GM19395 (cell line): ENCODE data around the gene SRRM3.
"Not testable (repeated sequence)": the region's sequence is repeated elsewhere in the genome, so short reads cannot be mapped to it uniquely, and the experiment has no call there.

Experiments used
- ATAC-seq: cut with Tn5 transposase; IDR thresholded peaks from one replicate; pipeline ENCODE4 v1.9.1; 2021; ENCODE audit warnings: mild to moderate bottlenecking, moderate library complexity; ENCODE audit not compliant: unreplicated experiment

Gene SRRM3, protein sequence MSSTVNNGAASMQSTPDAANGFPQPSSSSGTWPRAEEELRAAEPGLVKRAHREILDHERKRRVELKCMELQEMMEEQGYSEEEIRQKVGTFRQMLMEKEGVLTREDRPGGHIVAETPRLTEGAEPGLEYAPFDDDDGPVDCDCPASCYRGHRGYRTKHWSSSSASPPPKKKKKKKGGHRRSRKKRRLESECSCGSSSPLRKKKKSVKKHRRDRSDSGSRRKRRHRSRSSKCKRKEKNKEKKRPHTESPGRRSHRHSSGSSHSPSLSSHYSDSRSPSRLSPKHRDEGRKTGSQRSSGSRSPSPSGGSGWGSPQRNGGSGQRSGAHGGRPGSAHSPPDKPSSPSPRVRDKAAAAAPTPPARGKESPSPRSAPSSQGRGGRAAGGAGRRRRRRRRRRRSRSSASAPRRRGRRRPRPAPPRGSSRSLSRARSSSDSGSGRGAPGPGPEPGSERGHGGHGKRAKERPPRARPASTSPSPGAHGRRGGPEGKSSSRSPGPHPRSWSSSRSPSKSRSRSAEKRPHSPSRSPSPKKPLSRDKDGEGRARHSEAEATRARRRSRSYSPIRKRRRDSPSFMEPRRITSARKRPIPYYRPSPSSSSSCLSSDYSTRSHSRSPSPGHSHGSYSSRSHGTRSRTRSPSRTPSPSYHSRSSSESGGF

DNA sequence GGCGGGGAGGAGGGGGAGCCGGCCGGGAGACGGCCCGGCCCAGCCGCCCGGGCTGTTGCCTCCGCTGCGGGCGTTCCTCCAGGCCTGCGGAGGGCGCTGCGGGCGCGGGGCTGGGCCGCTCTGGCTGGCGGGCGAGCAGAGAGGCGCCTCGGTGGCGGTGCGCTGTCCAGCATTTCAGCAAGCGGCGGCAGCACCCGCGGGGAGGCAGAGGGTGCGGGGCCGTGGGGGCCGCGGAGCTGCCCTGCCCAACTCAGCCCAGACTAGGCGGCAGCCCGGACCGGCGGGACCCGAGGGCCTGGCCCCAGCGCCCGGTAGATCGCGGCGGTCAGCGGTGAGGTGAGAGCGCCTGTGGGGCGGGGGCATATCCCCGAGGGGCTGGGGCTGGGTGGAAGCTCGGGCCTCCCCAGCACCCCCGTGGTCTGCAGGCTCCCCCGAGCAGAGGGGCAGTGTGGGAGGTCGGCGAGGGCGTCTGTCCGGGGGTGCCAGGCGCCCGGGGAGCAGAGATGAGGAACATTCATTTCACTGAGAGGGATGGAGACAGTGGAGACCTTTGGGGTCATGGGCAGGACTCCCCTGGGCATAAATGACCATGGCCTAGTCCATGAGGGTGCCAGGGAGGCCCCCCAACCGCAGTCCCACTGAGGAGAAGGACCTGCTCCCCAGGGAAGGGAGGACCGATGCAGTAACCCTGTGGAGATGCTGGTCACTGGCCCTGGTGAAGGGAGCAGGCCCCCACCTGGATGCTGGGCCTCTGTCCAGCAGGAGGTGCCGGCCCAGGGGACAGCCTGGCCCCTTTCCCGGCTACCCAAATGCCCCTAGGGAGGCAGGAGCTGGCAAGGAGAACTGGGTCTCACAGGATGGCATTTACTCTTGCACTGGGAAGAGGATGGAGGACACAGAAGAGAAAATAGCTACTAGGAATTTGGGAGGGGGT is at the start of gene SRRM3:
Gene SRRM3, plus strand, starts transcription at position 165 of the 934 bp plus-strand sequence. CDS start 33,171 bp downstream, outside the sequence.
- ATAC-seq = no peak

DNA sequence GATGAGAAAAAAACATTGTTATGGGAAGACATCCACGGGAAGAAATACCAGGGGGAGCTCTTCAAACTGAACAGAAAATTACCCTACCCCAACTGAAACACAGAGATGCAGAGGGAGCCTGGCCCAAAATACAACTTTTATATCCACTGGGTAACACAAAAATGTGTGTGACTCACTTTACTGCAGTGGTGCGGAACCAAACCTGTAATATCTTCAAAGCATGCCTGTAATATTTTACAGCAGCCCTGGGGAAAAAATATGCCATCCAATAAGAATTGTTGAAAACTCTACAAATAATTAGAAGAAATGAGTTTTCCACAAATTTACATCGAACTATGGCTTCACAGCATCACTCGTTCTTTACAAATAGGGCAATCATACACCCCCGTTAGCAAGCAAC is 49.8 kb upstream of the SRRM3 start:
- no peak for ATAC-seq

DNA sequence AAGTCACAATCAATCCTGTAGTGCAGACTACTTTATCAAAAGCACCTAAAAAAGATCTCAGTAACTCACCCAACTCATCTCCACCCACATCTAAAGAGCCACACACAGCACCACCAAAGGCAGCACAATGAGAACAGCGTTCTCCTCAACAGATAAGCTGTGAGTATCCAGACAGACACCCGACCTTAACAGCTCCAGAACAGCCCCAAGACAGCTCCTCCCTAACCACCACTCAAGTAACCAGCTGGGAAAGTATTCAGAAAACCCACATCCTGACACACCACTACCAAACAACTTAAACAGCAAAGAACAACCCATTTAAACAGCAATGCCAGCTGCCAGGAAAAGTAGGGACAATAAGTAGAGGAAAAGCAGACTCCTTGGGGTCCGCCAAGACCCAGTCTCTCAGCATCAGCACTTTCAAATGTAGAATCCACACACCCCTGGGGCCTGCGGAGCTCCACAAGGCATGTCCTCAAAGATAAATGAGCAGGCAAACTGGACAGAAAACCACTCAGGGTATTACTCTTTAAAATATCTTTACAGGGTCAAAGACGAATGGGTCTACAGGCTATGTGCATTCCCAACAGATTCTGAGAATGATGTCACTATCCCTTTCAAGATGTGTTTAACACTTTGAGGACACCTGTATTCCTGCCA is 48.0 kb upstream of the SRRM3 start:
- not testable (repeated sequence) for ATAC-seq

DNA sequence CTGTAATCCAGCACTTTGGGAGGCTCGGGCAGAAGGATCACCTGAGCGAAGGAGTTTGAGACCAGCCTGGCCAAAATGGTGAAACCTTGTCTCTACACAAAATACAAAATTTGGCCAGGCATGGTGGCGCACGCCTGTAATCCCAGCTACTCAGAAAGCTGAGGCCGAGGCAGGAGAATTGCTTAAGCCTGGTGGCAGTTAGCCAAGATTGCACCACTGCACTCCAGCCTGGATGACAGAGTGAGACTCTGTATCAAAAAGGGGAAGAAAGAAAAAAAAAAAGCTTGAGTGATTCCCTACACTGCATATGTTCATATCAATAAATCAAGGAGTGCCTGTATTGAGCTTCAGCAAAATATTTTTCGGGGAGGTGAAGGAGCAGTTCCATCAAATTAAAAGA is 45.8 kb upstream of the SRRM3 start:
- no peak for ATAC-seq

DNA sequence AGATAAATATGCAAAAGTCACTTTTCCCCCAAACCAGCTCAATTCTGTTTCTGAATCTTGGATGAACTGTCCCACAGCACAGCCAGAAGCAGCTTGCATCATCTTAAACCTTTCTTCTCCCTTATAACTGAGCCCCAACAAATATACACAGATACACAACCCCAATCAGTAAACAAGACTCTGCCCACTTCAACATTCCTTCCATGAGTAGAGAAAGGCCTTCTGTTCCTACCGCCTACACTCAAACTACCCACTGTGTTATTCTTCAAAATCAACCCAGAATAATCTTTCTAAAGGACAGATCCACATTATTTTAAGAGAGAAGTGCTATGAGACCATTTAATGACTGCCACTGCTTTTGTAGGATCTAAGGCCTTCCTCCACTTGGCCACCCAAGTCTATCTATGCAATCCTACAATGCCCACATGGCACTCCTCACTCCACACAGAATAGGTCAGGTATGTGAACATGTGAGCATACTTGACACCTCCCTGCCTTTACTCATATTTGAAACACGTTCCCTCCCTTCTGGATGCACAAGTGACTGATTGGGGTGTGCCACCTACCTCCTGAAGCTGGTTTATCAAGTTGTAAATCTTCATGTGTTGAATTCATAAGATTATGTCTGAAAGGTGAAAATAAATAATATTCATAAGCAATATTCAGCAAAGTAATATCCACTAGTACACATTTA is 44.6 kb upstream of the SRRM3 start:
- not testable (repeated sequence) for ATAC-seq

DNA sequence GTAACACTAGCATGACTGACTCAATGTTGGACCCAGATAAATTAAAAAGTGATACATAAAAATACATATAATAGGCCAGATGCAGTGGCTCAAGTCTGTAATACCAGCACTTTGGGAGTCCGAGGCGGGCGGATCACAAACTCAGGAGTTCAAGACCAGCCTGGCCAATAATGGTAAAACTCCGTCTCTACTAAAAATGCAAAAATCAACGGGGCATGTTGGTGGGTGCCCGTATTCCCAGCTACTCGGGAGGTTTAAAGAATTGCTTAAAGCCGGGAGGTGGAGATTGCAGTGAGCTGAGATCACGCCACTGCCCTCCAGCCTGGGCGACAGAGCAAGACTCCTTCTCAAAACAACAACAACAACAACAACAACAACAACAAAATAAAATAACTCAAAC is 43.3 kb upstream of the SRRM3 start:
- ATAC-seq = not testable (repeated sequence)

DNA sequence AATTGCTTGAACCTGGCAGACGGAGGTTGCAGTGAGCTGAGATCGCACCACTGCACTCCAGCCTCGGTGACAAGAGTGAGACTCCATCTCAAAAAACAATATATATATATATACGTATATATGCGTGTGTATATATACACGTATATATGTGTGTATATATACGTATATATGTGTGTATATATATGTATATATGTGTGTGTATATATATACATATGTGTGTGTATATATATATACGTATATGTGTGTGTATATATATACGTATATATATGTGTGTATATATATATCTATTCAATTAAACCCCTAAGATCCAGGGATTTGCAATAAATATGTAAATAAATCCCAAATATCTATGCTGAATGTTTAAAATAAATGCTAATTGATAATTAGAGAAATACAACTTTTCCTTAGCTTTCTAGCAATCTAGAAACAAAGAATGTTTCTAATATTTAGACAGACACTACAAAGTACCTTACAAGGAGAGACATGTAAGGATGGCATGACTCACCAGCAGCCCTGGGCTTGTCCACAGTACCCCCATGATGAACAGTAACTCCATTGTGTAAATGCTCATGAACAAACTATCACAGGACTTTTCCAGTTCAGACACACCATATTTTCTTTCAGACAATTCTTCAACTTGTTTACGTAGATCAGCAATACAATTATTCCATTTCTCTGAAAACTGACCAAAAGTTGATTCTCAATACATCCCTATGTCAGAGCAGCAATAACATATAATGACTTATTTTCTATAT is 39.1 kb upstream of the SRRM3 start:
- ATAC-seq = not testable (repeated sequence)

DNA sequence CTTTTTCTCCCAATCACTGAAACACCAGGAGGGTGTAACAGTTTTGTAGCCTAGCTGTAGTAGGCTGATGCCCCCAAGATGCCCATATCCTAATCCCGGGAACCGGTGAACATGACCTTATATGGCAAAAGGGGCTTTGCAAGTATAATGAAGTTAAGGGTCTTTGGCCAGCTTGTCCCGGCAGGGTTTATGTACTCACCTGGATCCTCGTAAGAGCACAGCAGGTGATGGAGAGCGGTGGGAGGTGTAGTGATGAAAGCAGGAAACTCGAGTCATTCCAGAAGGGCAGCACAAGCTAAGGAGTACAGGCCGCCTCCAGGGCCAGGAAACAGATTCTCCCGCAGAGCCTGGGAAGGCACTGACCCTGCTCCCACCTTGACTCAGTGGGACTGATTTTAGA is 37.9 kb upstream of the SRRM3 start:
- ATAC-seq = not testable (repeated sequence)

DNA sequence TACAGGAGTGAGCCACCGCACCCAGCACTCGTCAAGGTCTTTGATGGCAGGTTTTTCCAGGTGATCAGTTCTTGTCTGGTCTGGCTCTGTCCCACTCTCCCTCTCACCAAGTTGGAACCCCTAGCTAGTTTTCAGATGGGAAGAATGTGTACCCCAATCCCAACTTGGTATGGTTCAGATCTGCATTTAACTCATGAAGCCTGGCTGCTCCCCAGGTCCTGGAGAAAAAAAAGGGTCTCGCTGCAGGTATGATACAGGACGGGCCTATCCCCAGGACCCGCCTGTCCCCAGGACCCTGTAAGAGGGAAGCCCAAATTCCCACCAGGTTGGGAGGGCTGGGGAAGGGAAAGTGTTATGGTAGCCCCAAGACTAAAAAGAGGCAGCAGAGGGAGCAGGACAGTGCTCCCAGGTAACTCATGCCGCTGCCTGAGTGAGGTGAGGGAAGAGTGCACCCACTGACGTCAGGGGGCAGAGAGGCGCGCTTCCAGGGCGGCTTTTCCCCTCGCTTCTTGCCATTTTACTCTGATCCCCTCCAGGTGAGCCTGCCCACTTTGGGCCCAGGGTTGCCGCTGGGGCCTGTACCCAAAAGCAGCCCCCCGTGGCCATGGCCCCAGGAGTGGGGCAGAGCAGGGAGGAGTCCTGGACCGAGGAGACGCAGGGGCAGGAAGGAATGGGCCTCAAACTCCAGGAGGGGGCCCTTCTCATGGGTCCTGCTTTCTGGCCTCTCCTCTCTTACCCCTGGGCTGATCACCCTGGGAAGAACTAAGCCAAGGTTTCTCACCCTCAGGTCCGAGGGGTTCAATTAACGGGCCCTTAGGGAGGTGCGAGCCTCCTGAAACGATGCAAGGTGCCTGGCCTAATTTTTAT is 36.4 kb upstream of the SRRM3 start:
- no peak for ATAC-seq

DNA sequence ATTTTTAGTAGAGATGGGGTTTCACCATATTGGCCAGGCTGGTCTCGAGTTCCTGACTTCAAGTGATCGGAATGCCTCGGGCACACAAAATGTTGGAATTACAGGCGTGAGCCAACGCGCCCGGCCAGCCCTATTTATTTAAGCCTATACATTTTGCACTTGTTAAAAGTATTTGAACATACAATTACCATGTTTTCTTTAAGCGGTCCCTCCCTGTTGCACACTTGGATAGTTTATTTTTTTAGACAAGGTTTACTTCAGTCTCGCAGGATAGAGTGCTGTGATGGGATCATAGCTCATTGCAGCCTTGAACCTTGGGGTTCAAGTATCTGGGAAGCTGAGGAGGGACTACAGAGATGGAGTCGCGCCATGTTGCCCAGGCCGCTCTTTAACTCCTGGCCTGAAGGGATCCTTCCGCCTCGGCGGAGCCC is 35.7 kb upstream of the SRRM3 start:
- no peak for ATAC-seq

DNA sequence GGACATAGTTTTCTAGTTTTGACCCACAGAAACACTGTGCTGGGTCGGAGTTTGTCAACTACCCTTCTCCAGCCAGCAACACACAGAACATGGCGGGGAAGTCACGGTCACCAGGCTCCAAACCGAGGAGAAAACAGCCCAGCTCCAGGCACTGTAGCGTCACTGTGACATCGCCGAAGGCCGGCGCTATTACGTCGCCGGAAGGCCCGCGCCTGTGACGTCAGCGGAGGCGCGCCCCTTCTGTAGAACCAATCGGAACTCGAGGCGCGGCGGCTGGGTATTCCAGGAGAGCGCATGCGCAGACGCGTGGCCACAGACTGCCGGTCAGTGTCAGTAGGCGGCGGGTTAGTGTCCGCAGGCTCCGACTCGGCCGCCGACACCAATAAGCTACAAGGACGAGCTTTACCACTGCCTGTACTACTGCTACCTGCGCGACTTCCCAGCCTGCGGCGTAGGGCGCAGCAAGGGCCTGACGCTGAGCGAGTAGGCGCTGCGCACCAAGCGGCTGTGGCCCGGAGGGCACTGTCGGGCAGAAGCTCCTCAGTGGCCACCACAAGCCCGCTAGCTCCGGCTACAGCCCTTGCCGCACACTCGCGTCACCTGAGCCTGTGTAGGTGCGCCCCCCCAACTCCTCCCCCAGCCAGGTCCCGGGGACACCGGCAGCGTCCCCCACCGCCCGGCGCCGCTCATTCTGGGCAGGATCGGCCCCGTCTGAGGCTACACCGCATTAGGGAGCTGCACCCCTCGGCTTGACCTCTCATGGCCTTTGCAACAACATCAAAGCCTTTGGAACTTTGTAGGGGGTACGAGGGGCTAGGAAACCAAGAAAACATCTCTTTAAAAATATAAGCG is 35.1 kb upstream of the SRRM3 start:
- ATAC-seq = peak; percentile 89

DNA sequence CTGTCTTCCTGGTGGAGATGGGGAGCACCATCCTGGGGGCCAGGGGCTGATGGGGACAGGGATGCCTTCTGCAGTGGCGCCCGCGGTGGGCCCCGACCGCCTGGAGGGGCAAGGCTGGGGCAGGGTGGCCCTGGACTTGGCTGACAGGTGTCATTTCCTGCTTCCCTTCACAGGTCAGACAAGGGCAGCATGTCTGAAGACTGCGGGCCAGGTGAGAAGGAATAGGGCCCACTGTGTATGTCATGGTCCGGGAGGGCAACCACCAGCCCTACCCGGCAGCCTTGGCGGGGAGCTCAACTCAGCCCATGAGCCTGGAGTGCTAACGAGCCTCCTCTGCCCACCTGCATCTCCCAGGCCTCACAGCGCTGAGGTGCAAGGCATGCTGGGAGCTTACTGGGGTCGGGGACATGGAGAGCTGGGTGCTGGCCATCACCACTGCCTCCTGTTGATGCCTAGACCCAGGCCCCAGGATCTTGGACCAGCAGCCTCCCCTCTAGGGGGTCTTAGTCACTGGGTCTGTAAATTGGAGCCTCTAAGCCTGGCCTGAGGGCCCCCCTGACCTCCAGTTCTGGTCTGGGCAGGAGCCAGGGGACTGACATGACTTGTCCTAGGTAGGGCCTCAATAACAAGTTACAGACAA is 28.0 kb upstream of the SRRM3 start:
- ATAC-seq = no peak

DNA sequence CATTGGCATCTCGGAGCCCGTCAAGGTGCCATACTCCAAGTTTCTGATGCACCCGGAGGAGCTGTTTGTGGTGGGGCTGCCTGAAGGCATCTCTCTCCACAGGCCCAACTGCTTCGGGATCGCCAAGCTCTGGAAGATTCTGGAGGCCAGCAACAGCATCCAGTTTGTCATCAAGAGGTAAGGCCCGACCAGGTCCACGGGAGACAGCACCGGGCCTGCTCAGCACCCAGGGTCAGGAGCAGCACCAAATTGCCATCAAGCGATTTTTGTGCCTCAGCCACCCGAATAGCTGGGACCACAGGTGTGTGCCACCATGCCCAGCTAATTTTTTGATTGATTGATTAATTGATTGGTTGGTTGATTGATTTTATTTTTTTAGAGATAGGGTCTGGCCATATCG is 24.7 kb upstream of the SRRM3 start:
- not testable (repeated sequence) for ATAC-seq

DNA sequence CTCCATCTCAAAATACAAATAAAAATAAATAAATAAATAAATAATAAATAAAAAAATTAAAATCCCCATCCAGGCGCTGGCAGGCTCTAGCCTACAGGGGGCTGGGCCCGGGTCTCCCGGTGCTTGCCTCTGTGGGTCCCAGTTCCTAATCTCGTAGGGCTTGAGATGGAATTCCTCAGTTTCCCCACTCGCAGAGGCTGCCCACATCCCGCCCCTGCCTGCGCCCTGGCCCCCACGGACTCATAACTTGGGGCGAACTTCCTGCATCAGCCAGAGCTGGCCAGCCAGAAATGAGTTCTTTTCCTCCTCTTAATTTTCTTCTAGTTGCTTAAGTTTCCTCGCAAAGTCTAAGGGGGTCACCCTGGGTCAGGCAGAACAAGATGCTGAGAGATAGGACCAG is 22.0 kb upstream of the SRRM3 start:
- no peak for ATAC-seq

DNA sequence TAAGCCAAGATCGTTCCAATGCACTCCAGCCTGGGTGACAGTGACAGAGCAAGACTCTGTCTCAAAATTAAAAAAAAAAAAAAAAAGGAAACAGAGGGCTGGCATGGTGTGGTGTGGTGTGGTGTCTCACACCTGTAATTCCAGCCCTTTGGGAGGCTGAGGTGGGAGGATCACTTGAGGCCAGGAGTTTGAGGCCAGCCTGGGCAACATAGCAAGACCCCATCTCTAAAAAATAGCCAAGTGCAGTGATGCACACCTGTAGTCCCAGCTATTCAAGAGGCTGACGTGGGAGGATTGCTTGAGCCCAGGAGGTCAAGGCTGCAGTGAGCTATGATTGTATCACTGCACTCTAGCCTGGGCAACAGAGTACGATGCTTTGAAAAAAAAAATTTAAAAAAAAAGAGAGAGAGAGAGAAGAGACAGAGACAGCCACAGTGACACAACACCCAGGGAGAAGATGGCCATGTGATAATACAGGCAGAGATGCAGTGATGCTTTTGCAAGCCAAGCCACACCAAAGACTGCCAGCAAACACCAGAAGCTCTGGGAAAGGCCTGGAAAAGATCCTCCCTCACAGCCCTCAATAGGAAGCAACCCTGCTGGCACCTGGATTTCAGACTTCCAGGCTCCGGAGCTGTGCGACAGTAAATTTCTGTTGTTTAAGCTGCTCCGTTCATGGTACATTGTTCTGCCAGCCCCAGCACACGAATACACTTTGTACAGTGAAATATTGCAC is 19.3 kb upstream of the SRRM3 start:
- no peak for ATAC-seq

DNA sequence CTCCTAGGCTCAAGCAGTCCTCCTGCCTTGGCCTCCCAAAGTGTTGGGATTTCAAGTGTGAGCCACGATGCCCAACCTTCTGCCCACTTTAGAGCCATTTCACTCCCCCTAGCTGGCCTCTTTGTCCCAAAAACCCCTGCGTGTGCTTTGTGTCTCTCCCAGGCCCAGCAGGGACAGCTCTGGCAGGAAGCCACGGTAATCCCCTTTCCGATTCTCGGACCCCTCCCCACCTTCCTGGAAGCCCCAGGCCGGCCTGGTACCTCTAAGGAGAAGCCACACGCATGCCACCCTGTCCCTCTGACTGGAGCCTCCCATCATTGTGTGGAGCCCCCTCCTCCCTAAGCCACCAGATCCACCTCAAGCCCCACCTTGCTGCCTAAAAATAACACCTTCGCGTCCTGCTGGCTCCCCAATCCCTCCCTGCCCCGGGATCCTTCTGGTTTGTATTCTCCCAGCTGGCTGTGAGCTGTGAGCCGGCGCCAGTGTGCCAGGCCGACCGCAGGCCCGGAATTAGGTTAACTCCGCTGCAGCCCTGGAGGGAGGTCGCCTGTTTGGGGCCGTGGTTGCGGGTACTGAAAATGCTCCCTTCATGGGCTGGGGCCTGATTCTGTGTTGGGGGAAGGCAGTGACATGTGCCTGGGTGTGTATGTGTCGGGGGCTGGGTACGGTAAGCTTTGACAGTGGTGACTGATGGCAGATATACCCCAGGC is 16.4 kb upstream of the SRRM3 start:
- ATAC-seq = no peak
